Right lobe of liver (tissue), 4 donors: Measurements from ENCODE around the gene ADSS2.

ENCODE experiments used
- CTCF ChIP-seq, 4 donors: fragments of 200-600 bp in 3 of 4; fragments of 450-650 bp in 1 of 4; IDR thresholded peaks; one replicate each; pipeline versions ENCODE4 v1.5.1 to v1.8.0; 2016 to 2022; ENCODE audit warnings: antibody characterized with exemption in 4 of 4, mild to moderate bottlenecking in 2 of 4
- POLR2A ChIP-seq: fragments of 450-650 bp; IDR thresholded peaks from one replicate; pipeline ENCODE4 v1.6.1; 2017; ENCODE audit warnings: antibody characterized with exemption, mild to moderate bottlenecking
- donor health status: DM: no; HTN: no; CAD: no.
- donor health status: DM: no; HTN: no; CAD: no.
- donor health status: DM: no; HTN: yes; CAD: no.

- TF ChIP-seq CTCF (IDR thresholded peaks at IDR 0.05): no peak
- no peak for TF ChIP-seq POLR2A
Measured at GRCh38 chr1:244369256-244370057, 82.3 kb downstream of the ADSS2 start.
